H1 (cell line): ENCODE measurements around the gene KCNAB2.

Source experiments
- CTCF ChIP-seq, 3 experiments: IDR thresholded peaks; 1 replicate in 2 of 3; 2 replicates in 1 of 3; pipeline versions ENCODE4 v1.5.1 to v1.6.1; 2011; ENCODE audit warnings: low read length in 3 of 3, mild to moderate bottlenecking in 3 of 3, inconsistent platforms in 2 of 3, low read depth in 1 of 3, moderate library complexity in 1 of 3; ENCODE audit not compliant: insufficient read depth in 1 of 3; ENCODE audit errors: control extremely low read depth in 1 of 3
- POLR2A ChIP-seq, 2 experiments: IDR thresholded peaks; 1 replicate in 1 of 2; 2 replicates in 1 of 2; pipeline ENCODE4 v1.6.1; 2011; ENCODE audit warnings: low read depth in 2 of 2, low read length in 2 of 2, mild to moderate bottlenecking in 2 of 2; ENCODE audit errors: control extremely low read depth in 1 of 2
- TEAD4 ChIP-seq: IDR thresholded peaks from 2 replicates; pipeline ENCODE4 v1.6.1; 2012; ENCODE audit warnings: low read depth, low read length, inconsistent platforms, mixed read lengths
- TF ChIP-seq, protein P1 (sequence below): IDR thresholded peaks from 2 replicates; pipeline ENCODE4 v1.6.1; 2011; ENCODE audit warnings: low read length, improper control_type of control experiment

DNA sequence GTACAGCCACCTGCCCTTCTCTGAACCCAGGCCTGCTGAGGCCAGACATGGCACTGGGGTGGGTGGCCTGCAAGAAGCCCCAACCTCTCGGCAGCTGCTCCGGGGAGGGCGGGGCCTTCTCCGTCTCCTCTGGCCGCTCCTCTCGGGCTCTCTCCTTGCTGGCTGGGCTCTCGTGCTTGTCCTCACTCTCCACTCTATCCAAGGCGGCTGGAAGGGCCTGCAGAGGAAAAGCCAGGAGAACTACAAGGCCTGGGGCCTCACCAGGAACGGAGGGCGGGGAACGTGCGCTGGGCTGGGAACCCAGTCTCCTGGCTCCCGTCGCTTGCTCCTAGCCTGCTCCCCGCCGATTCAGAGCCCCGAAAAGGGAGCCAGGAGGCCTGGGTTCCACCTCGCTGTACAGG lies 75.3 kb downstream of the KCNAB2 start:
- TF ChIP-seq CTCF (IDR thresholded peaks at IDR 0.05; ENCODE audit: control extremely low read depth in 1 of 3, insufficient read depth in 1 of 3, low read depth in 1 of 3, low read length in 3 of 3), result no peak
- TF ChIP-seq TEAD4, result no peak
- TF ChIP-seq, protein P1, sequence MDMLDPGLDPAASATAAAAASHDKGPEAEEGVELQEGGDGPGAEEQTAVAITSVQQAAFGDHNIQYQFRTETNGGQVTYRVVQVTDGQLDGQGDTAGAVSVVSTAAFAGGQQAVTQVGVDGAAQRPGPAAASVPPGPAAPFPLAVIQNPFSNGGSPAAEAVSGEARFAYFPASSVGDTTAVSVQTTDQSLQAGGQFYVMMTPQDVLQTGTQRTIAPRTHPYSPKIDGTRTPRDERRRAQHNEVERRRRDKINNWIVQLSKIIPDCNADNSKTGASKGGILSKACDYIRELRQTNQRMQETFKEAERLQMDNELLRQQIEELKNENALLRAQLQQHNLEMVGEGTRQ, result no peak
- no peak for TF ChIP-seq POLR2A (IDR thresholded peaks at IDR 0.05; ENCODE audit: control extremely low read depth in 1 of 2, low read depth in 2 of 2, low read length in 2 of 2)
